Neutrophil (primary cell): ENCODE results near the gene ERICH6.

ENCODE experiments used
- H3K27ac ChIP-seq: fragments of 200-600 bp; sonication (generic); 2 replicates; pipeline ENCODE4 v1.5.1; 2016; ENCODE audit warnings: mild to moderate bottlenecking, moderate library complexity
- H3K27me3 ChIP-seq: fragments of 200-600 bp; sonication (generic); 2 replicates; pipeline ENCODE4 v1.6.0; 2016; ENCODE audit warnings: mild to moderate bottlenecking
- H3K36me3 ChIP-seq: fragments of 200-600 bp; sonication (generic); 2 replicates; pipeline ENCODE4 v1.5.1; 2017
- H3K4me1 ChIP-seq, 2 experiments: fragments of 200-600 bp in 1 of 2; sonication (generic) in 1 of 2; 1 replicate in 1 of 2; 2 replicates in 1 of 2; pipeline versions ENCODE4 v1.5.1 to v1.6.1; 2013 to 2016; ENCODE audit warnings: low read depth in 1 of 2, low read length in 1 of 2, mild to moderate bottlenecking in 1 of 2, moderate library complexity in 1 of 2; ENCODE audit not compliant: control insufficient read depth in 1 of 2, insufficient read depth in 1 of 2
- H3K4me3 ChIP-seq, 2 experiments: fragments of 200-600 bp in 1 of 2; sonication (generic) in 1 of 2; 1 replicate in 1 of 2; 2 replicates in 1 of 2; pipeline ENCODE4 v1.5.1; 2013 to 2016; ENCODE audit warnings: low read depth in 1 of 2, low read length in 1 of 2, mild to moderate bottlenecking in 1 of 2, moderate library complexity in 1 of 2
- H3K9me3 ChIP-seq: fragments of 200-600 bp; sonication (generic); 2 replicates; pipeline ENCODE4 v1.5.1; 2016
- CTCF ChIP-seq: fragments of 200-600 bp; sonication (generic); IDR thresholded peaks from 2 replicates; pipeline ENCODE4 v1.5.1; 2016; ENCODE audit warnings: antibody characterized with exemption

ERICH6 gene

GRCh38 chr3:150739200-150739863 lies 35.6 kb upstream of the ERICH6 start:
- H3K27ac ChIP-seq: peak overlapping the region; percentile 18
- H3K36me3 ChIP-seq: peaks cover 17% of the 10 kb centered on the region
- H3K27me3 ChIP-seq: no peaks in the 10 kb centered on the region
- no peak for TF ChIP-seq CTCF
- no peaks in the 10 kb centered on the region for H3K9me3 ChIP-seq
- H3K4me1 ChIP-seq: peaks cover 19 to 25% of the 10 kb centered on the region in 2 experiments
- no peak overlapping the region for H3K4me3 ChIP-seq

- H3K36me3 ChIP-seq: peaks cover 17% of the 10 kb centered on the region
- no peak for TF ChIP-seq CTCF
- H3K4me3 ChIP-seq: no peak overlapping the region
- H3K27ac ChIP-seq: peak overlapping the region; percentile 57
- no peaks in the 10 kb centered on the region for H3K9me3 ChIP-seq
- peaks cover 19 to 25% of the 10 kb centered on the region in 2 experiments for H3K4me1 ChIP-seq
- H3K27me3 ChIP-seq: no peaks in the 10 kb centered on the region
Measured at GRCh38 chr3:150738688-150739087, 35.0 kb upstream of the ERICH6 start.

- Histone ChIP-seq H3K27ac (peak overlapping the region; percentile 57), H3K4me3 (no peak overlapping the region)
Measured at GRCh38 chr3:150737874-150738679, 34.4 kb upstream of the ERICH6 start.

GRCh38 chr3:150736903-150737832 lies 33.4 kb upstream of the ERICH6 start:
- Histone ChIP-seq H3K4me3 (no peak overlapping the region), H3K9me3 (no peaks in the 10 kb centered on the region), H3K27ac (no peak overlapping the region), H3K27me3 (no peaks in the 10 kb centered on the region), H3K36me3 (peaks cover 13% of the 10 kb centered on the region), H3K4me1 (peaks cover 19 to 25% of the 10 kb centered on the region in 2 experiments)
- TF ChIP-seq CTCF: no peak

More at GRCh38 chr3:150737874-150738679, 34.4 kb upstream of the ERICH6 start:
- Histone ChIP-seq H3K4me1 (peaks cover 19 to 25% of the 10 kb centered on the region in 2 experiments), H3K9me3 (no peaks in the 10 kb centered on the region), H3K36me3 (peaks cover 17% of the 10 kb centered on the region), H3K27me3 (no peaks in the 10 kb centered on the region)
- no peak for TF ChIP-seq CTCF

- H3K27me3 ChIP-seq: no peaks in the 10 kb centered on the region
- H3K27ac ChIP-seq: no peak overlapping the region
- no peaks in the 10 kb centered on the region for H3K9me3 ChIP-seq
- H3K4me1 ChIP-seq: peaks cover 19 to 25% of the 10 kb centered on the region in 2 experiments
- no peak for TF ChIP-seq CTCF
- no peak overlapping the region for H3K4me3 ChIP-seq
- peaks cover 7% of the 10 kb centered on the region for H3K36me3 ChIP-seq
Measured at GRCh38 chr3:150736316-150736719, 32.6 kb upstream of the ERICH6 start.
